ENCODE results near the gene ANKRD13B. TPM values are rescaled to one million over a fixed set of nuclear protein-coding genes. Genes with fewer than 3 reads are reported as not detected.

Gene ANKRD13B
- total RNA-seq, 1 donor from 2014 or later: 36.1 TPM

DNA sequence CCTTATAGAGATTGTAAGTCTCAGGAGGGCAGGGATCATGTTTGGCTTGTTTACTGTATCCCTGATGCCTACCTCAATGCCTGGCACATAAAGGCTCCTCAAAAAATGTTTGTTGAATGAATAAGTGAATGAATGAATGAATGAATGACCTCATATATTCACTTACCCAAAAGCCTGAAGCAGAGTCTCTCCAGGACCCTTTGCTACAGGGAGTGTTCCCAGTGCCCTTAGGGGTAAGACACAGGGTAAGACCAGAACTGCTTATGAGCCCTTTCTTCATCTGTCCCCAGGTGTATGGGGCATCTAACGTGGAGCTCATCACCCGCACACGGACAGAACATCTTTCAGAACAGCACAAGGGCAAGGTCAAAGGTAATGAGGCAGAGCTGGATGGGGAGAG, 17.5 kb downstream of the ANKRD13B start:
- no peaks in the 10 kb centered on the region for H3K27me3 Mint-ChIP-seq (ENCODE audit: unreplicated experiment)
- TF ChIP-seq CTCF (IDR thresholded peaks at IDR 0.05): no peak

GRCh38 chr17:29611351-29612093, 18.6 kb downstream of the ANKRD13B start:
- Mint-ChIP-seq H3K4me1 (ENCODE audit: unreplicated experiment) (peaks cover 11% of the 10 kb centered on the region), H3K36me3 (ENCODE audit: unreplicated experiment) (peaks cover 2% of the 10 kb centered on the region), H3K9me3 (ENCODE audit: unreplicated experiment) (no peaks in the 10 kb centered on the region), H3K27me3 (ENCODE audit: unreplicated experiment) (no peaks in the 10 kb centered on the region), H3K27ac (ENCODE audit: unreplicated experiment) (no peak overlapping the region), H3K4me3 (ENCODE audit: unreplicated experiment) (no peak overlapping the region)
- TF ChIP-seq CTCF (IDR thresholded peaks at IDR 0.05): no peak
- DNase-seq (ENCODE audit: extremely low spot score, unreplicated experiment): no peak

More for the DNA sequence above, 17.5 kb downstream of the ANKRD13B start:
- Mint-ChIP-seq H3K36me3 (ENCODE audit: unreplicated experiment) (peaks cover 2% of the 10 kb centered on the region), H3K27ac (ENCODE audit: unreplicated experiment) (no peak overlapping the region), H3K4me1 (ENCODE audit: unreplicated experiment) (peaks cover 3% of the 10 kb centered on the region), H3K4me3 (ENCODE audit: unreplicated experiment) (no peak overlapping the region), H3K9me3 (ENCODE audit: unreplicated experiment) (no peaks in the 10 kb centered on the region)
- DNase-seq (ENCODE audit: extremely low spot score, unreplicated experiment): no peak

DNA sequence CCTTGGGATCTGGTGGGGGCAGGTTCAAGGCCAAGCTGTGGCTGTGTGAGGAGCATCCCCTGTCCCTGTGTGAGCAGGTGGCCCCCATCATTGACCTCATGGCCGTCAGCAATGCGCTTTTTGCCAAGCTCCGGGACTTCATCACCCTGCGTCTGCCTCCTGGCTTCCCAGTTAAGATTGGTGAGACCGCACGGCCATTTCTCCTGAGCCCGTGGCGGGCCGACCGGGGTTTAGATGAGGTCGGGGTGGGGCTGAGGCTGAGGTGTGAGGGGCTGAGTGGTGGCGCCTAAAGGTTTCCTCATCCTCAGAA, 19.1 kb downstream of the ANKRD13B start:
- Mint-ChIP-seq H3K27ac (ENCODE audit: unreplicated experiment) (no peak overlapping the region), H3K4me1 (ENCODE audit: unreplicated experiment) (peaks cover 14% of the 10 kb centered on the region), H3K9me3 (ENCODE audit: unreplicated experiment) (no peaks in the 10 kb centered on the region), H3K36me3 (ENCODE audit: unreplicated experiment) (peaks cover 2% of the 10 kb centered on the region), H3K4me3 (ENCODE audit: unreplicated experiment) (no peak overlapping the region), H3K27me3 (ENCODE audit: unreplicated experiment) (no peaks in the 10 kb centered on the region)
- no peak for TF ChIP-seq CTCF (IDR thresholded peaks at IDR 0.05)
- DNase-seq (ENCODE audit: extremely low spot score, unreplicated experiment): no peak

- no peak overlapping the region for H3K27ac Mint-ChIP-seq (ENCODE audit: unreplicated experiment)
- H3K27me3 Mint-ChIP-seq (ENCODE audit: unreplicated experiment): no peaks in the 10 kb centered on the region
- no peak overlapping the region for H3K4me3 Mint-ChIP-seq (ENCODE audit: unreplicated experiment)
- no peak for TF ChIP-seq CTCF (IDR thresholded peaks at IDR 0.05)
- peaks cover 2% of the 10 kb centered on the region for H3K36me3 Mint-ChIP-seq (ENCODE audit: unreplicated experiment)
- no peaks in the 10 kb centered on the region for H3K9me3 Mint-ChIP-seq (ENCODE audit: unreplicated experiment)
- no peak for DNase-seq (ENCODE audit: extremely low spot score, unreplicated experiment)
- H3K4me1 Mint-ChIP-seq (ENCODE audit: unreplicated experiment): peaks cover 15% of the 10 kb centered on the region
Measured at GRCh38 chr17:29612404-29613280, 19.7 kb downstream of the ANKRD13B start.

GRCh38 chr17:29613352-29613837, 20.5 kb downstream of the ANKRD13B start:
- H3K4me1 Mint-ChIP-seq (ENCODE audit: unreplicated experiment): peaks cover 15% of the 10 kb centered on the region
- peak; percentile 54 for TF ChIP-seq CTCF (IDR thresholded peaks at IDR 0.05)
- no peaks in the 10 kb centered on the region for H3K27me3 Mint-ChIP-seq (ENCODE audit: unreplicated experiment)
- peaks cover 2% of the 10 kb centered on the region for H3K36me3 Mint-ChIP-seq (ENCODE audit: unreplicated experiment)
- H3K9me3 Mint-ChIP-seq (ENCODE audit: unreplicated experiment): no peaks in the 10 kb centered on the region
- H3K27ac Mint-ChIP-seq (ENCODE audit: unreplicated experiment): no peak overlapping the region
- H3K4me3 Mint-ChIP-seq (ENCODE audit: unreplicated experiment): no peak overlapping the region
- DNase-seq (ENCODE audit: extremely low spot score, unreplicated experiment): no peak
